GM08714 (cell line): ENCODE results near the gene MEX3C.

Source experiments
- H3K4me3 ChIP-seq: fragments of 200-500 bp; sonication (Bioruptor generic); 2 replicates; pipeline ENCODE4 v1.5.1; 2014; ENCODE audit warnings: mild to moderate bottlenecking, low read length, inconsistent platforms
- ZNF274 ChIP-seq: IDR thresholded peaks from 2 replicates; pipeline ENCODE4 v1.6.1; 2012; ENCODE audit warnings: mild to moderate bottlenecking, low read depth, low read length

Gene MEX3C

DNA sequence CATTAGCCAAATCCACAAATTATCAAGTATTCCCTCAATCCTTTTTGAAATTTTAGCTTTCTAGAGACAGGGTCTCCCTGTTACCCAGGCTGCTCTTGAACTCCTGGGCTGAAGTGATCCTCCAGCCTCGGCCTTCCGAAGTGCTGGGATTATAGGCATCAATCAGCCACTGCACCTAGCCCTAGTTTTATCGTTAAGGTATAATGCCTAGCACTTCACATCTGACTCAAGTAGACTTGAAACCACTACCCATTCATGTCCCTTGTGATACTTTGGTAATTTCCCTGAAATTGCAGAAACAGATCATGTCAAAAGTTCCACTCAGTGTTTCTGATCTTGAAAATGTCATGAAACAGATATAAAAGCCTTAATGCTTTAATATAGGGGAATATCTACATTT lies 26.3 kb downstream of the MEX3C start:
- no peak for TF ChIP-seq ZNF274

GRCh38 chr18:51170664-51171063 lies 26.8 kb downstream of the MEX3C start:
- TF ChIP-seq ZNF274: no peak
- no peak overlapping the region for H3K4me3 ChIP-seq

More for the DNA sequence above, 26.3 kb downstream of the MEX3C start:
- H3K4me3 ChIP-seq: no peak overlapping the region

DNA sequence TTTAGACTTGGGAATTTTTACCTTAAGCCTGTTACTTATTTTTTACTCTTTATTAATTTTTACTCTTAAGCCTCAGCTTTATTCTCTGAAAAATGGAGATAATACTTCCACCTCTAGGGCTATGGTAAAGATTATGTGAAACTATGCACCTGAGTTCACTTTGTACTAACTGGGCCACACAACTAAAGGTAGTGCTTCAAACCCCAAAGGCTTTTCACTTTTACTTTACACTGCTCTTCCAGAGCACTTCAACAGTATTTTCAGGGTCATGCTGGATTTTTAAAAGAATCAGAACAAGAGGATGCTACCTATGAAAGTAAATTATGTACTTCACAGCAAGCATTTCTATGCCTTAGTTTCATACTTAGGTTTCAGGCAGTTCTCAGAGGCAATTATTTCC lies 27.8 kb downstream of the MEX3C start:
- no peak overlapping the region for H3K4me3 ChIP-seq
- no peak for TF ChIP-seq ZNF274

GRCh38 chr18:51168960-51169662 lies 28.4 kb downstream of the MEX3C start:
- TF ChIP-seq ZNF274: no peak
- H3K4me3 ChIP-seq: no peak overlapping the region

DNA sequence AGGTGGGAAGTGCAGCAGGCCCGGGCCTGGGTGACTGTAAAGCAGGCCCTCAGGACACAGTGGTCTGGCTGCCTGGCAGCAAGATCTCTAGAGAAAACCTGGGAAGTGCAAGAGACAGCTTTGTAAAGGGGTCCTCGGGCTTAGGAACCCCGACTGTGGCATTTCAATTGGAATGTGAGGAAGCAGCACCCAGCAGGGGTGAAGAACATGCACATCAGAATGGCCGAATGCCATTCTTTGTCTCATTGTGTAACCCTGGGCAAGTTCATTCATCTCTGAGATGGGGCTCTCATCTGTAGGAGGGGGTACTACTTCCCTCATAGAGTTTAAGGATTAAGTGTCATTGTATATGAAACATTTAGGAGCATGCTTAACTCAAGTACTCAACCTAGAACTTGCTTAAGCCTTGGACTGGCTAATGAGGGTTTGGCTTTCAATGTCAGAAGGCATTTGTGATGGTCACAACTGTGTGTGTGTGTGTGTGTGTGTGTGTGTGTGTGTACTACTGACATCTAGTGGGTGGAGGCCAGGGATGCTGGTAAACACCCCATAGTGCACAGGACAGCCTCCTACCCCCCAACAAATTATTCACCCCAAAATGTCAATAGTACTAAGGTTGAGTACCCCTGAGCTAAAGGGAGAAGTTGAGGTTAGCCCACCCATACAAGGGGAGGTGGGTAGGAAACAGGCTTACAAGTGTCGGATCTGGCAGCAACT lies 29.3 kb downstream of the MEX3C start:
- TF ChIP-seq ZNF274: no peak
- no peak overlapping the region for H3K4me3 ChIP-seq

DNA sequence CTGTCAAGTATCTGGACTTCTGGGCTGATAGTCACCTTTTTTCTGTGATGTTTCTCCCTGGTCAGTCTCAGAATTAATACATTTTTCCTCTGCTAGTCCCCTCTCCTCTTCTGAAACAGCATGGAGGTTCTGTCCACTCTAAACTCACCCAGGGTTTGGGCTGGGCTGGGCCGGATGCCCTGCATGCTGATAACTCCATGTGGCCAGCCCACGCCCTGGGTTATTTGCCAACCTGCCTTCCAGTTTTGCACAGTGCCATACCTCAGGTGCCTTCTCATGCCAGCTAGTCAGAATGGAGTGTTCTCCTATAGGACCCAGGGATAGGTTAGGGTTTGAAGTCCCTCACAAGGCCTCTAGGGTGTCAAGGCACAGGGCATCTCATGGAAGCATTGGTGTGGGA lies 32.2 kb downstream of the MEX3C start:
- H3K4me3 ChIP-seq: no peak overlapping the region
- TF ChIP-seq ZNF274: no peak

DNA sequence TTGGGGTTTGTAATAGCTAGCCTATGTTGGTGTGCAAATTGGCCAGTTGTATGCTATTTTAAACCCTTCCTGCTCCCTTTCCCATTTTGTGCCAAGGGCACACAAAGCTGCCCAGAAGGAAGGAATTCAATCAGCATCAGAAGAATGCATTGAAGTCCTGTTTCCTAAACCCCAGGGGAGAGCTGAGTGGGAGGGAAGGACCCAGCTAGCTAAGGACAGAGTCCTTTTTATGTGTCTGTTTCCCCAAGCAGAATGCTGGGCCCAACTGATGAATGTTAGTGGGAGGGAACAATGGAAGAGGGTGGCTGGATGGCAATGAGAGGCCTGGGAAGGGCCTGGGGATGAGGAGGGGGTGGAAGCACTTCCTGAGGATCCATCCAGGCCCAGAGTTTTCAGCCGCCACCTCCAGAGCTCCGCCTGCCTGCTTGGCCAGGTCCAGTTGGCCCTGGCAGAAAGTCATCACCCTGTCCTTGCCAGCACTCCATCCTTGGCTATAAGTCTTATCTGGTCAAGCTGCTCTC lies 32.7 kb downstream of the MEX3C start:
- no peak for TF ChIP-seq ZNF274
- H3K4me3 ChIP-seq: no peak overlapping the region

DNA sequence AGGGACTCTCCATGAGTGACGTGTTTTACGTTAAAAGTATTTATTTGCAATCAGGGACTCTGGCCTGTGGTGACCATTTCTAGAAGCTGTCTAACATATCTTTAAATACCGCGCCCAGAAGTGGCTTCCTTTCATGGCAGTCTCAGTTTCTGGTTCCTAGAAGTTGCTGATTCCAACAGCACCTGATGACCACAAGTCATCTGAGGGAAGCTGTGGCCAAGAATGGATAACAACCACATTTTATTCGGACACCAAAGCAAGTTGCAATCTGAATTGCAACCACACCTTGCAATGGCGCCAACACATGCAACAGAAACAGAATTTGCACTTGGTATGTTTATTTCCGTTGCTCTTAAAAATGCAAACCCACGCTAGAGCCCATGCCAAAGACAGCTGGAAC lies 33.1 kb downstream of the MEX3C start:
- no peak overlapping the region for H3K4me3 ChIP-seq
- no peak for TF ChIP-seq ZNF274

GRCh38 chr18:51163543-51163942 lies 33.9 kb downstream of the MEX3C start:
- TF ChIP-seq ZNF274: no peak

GRCh38 chr18:51162617-51163016 lies 34.9 kb downstream of the MEX3C start:
- no peak for TF ChIP-seq ZNF274
- H3K4me3 ChIP-seq: no peak overlapping the region

More at GRCh38 chr18:51163543-51163942, 33.9 kb downstream of the MEX3C start:
- no peak overlapping the region for H3K4me3 ChIP-seq

GRCh38 chr18:51160646-51161045 lies 36.8 kb downstream of the MEX3C start:
- no peak overlapping the region for H3K4me3 ChIP-seq
- no peak for TF ChIP-seq ZNF274

DNA sequence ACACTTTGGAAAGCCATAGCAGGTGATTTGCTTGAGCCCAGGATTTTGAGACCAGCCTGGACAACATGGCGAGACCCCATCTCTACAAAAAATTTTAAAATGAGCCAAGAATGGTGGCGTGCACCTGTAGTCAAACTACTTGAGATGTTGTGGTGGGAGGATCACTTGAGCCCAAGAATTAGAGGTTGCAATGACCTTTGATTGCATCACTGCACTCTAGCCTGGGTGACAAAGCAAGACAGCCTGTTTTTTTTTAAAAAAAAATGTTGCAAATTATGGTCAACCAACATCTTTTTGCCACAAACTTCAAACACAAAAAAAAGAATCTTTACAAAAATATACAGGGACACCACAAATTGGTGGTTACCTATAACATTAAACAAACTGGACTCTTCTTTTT lies 40.3 kb downstream of the MEX3C start:
- H3K4me3 ChIP-seq: no peak overlapping the region
- TF ChIP-seq ZNF274: no peak

DNA sequence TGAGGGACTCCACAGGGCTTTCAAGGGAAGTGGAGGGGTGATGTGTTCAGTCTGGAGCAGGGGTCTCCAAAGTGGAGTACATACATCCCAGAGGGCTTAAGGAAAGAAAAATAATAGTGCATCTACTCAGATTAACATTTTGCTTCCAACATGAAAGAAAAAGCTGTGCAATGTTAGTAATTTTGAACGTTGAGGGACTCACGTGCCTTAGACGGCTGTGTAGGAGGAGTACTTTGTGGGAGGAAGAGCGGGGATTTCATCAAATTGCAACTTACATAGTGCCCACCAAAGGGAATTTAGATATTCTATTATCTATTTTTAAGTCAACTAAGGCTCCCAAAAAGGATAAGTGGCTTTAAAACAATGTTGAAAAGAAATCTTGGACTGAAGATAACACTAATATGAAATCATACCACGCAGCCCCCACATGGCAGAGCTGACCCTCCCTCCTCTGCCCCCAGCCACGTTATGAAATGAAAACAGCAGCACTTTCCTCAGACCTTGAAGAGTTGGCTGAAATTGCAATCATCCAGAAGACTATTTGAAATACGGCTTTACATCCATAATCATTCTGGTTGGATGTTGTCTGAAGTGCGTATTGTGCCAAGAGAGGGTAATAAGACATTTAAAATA lies 42.9 kb downstream of the MEX3C start:
- peak overlapping the region; percentile 11; the same call in 1 of the 2 replicates for H3K4me3 ChIP-seq
- TF ChIP-seq ZNF274: no peak

- no peak for TF ChIP-seq ZNF274
- H3K4me3 ChIP-seq: peak overlapping the region; percentile 34; the same call in 1 of the 2 replicates
Observed at GRCh38 chr18:51153659-51154371, 43.7 kb downstream of the MEX3C start.
